A172 (cell line): ENCODE measurements around the gene NR2C2. TPM values are rescaled to one million over a fixed set of nuclear protein-coding genes. Genes with fewer than 3 reads are reported as not detected.
A peak's percentile ranks its signal among the peaks of the same experiment; 100 is the strongest.
"Not testable (repeated sequence)": the region's sequence is repeated elsewhere in the genome, so short reads cannot be mapped to it uniquely, and the experiment has no call there.

Experiments
- DNase-seq: peaks from one replicate; pipeline ENCODE4 v3.0.0-alpha.2; 2015; ENCODE audit warnings: low spot score
- total RNA-seq: library from RNA; depleted of rRNA; stranded (reverse); fragments of >200 nt; shearing (Covaris generic); gene quantifications from 2 replicates; pipeline ENCODE4 v1.2.3, GENCODE V29; 2014; rRNA removed

The NR2C2 gene
- 20.3 and 24.4 TPM in 2 replicates for total RNA-seq

DNA sequence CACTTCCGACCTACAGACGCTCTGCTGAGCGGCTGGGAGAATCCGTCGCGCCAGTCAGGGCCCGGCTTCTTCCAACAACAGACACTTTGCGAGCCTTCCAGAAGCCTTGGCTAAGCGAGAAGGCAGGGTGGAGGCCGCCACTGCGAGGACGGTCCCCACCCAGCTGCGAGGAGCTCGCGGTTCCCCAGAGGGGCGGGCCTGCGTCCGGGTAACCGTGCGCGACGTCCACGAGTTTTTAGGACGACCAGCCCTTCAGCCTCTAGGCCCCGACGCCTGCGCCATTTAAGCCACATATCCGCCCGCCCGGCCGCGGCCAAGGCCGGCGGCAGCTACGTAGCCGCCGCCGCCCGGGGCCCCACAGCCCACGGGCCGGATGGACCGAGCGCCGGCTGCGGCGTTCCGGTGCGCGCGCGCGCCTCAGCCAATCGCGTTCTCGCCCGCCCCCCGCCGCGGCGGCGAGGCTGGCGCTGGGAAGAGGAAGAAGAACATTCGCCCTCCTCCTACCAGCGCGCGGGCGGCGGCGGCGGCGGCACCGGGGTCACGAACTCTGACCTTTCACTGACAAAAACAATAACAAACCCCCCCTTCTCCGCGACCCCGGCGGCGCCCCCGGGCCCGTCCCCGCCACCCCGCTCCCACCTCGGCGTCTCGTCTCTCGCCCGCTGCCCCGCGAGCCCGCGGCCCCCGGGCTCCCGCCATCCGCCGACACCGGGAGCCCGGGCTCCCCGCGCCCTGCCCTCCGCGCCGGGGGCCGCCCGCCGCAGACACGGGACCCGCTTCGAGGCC, at the start of gene NR2C2:
Gene NR2C2, plus strand, starts transcription at position 484 of the 786 bp plus-strand sequence. CDS start 56,332 bp downstream, outside the sequence.
- peak; percentile 50 for DNase-seq

DNA sequence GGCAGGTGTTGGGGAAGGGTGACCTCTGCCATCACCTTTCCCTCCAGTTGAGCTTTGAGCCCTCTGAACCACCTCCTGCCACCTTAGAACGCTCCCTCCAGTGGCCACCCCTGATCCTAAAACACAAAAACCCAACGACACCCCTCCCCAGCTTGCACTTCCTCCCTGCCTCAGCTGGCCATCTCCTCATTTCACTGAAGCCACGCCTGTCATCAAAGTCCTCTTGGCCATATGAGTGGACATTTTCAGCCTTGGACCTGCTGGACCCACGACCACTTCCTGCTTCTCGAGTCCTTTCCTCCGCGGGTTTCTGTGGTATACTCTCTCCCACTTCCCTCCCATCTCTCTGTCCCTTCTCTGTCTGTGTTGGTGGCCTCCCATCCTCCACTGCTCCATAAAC, 48.5 kb upstream of the NR2C2 start:
- no peak for DNase-seq

DNA sequence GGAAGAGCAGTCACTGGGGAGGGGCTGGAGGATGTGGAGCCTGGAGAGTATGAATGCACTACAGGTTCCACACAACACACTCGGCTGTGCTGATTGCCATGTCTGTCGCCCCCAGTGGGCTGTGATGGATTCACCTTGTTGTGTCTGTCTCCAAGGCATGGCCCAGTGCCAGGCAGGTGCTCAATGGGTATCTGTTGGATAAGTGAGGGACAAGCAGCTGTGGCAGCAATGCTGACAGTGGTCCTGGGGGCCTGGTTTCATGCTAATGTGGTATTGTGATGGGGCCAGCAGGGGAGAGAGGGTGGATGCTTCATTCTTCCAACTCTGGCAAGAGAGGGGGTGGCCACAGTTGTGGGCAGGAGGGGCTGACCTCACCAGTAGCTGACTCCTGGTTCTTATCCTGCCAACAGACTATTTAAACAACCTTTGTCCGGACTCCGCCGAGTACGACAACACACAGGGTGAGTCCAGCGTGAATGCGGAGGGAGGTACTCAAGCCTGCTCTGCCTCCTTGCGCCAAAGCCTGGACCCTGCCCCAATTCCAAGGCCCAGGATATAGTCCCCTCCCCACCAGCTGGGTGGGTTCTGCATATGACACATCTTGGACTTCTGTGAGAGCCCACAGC, 47.3 kb upstream of the NR2C2 start:
- no peak for DNase-seq

DNA sequence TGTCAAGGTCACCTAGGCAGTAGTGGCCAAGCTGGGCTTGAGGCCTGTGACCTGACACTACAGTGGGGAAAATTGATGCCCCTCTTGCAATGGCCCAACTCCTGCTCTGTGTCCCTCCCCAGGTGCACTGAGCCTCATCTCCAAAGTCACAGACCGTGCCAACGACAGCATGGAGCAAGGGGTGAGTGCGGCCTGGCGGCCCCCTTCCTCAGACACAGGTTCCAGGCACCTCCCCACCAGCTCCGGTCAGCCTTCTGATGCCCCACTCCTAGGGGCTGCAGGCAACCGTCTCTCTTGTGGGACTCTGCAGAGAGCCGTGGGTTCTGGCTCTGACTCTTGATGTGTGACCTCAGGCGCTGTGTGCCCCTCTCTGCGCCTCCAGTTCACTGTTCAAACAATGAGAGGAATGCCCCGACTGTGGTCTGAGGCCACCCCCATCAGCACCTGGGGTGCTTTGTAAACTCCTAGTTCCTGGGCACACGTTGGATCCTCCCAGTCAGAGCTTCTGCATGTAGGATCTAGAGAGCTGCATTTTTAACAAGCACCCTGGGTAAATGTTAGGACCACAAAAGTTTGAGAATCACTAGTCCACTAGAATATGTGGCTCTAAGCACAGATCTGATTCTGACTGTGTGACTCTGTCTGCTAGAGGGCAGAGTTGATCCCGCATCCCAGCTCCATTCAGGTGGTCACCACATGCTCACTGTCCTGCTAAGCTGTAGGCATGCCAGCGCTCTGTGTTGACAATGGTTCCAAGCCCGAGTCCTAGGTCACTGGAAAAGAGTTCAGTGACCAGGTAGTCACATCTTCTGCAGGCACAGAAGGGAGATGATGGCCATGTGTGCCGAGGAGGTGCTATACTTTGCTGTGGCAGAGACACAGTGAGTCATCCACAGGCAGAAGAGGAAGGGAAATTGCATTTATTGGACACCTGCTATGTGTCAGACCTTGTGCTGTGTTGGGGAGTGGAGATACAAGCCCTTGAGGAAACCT, 46.2 kb upstream of the NR2C2 start:
- peak; percentile 16 for DNase-seq

DNA sequence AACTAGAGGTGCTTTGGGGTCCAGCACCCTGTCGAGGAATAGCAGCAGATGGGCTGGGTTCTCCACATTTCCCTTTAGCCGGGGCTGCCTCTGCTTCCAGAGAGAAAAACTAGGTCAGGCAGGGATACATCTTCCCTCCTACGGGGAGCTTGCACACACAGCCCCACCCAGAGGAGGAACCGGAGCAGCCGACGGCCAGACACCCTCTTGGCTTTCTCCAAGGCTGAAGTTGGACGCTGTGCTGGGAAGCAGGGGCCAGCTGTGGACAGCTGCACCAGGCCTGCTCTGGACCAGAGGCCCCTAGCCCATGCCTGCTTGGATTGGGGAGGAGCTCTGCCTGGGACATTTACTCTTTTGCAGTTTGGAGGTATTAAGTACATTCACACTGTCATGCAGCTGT, 44.7 kb upstream of the NR2C2 start:
- no peak for DNase-seq

DNA sequence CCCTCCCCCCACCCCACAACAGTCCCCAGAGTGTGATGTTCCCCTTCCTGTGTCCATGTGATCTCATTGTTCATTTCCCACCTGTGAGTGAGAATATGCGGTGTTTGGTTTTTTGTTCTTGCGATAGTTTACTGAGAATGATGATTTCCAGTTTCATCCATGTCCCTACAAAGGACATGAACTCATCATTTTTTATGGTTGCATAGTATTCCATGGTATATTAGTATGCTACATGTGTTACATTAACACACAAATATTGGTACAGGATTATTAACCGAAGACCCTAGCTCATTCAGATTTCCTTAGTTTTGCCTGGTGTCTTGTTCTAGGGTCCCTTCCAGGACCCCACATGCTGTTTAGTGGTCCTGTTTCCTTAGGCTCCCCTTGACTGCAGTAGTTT, 43.9 kb upstream of the NR2C2 start:
- DNase-seq, result not testable (repeated sequence)

DNA sequence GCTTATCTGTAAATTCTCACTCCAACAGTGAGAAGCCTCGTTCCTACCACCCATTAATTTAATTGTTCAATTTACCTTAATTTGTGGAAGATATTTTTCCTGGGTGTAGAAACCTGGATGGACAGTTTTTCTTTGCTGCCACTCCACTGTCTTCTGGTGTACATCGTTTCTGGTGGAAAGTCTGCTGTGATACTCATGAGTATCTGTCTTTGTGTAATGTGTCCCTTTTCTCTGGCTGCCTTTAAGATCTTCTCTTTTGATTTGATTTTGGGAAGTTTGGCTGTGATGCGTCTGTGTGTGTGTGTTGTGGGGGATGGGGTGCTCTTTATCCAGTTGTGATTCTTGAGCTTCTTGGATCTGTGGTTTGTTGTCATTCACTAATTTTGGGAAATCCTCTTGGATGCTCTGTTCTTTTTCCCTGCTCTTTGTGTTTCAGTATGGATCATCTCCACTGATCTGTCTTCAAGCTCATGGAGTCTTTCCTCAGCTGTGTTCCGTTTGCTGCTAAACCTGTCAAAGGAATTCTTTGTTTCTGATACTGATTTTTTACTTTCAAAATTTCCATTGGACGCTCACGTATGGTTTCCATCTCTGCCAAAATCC, 42.2 kb upstream of the NR2C2 start:
- DNase-seq, result no peak

DNA sequence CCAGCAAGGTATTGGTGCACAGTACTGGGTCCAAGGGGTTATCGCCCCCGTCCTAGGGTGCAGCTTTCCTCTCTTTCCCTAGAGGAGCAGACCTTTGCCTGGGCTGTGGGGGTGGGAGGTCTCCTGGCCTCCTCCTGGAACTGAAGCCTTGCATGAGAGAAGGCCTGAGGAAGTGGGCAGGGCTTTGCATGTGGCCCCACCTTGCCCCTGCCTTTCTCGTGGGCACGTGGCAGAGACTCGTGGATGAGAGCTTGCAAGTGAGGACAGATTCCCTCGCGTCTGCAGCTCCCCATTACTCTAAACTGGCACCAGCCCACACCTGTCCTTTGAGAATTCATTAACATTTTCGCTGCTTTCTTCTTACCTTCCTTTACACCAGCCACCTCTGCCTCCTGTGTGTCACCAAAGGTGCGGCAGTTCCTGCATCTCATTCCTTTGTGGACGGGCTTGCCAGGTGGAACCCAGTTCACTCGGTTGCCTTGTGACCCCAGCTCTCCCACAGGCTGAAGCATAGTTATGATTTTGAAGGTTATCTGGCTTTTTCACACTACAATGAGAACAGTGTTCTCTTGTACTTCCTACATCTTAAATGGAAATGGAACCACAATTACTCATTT, 40.9 kb upstream of the NR2C2 start:
- DNase-seq, result no peak

DNA sequence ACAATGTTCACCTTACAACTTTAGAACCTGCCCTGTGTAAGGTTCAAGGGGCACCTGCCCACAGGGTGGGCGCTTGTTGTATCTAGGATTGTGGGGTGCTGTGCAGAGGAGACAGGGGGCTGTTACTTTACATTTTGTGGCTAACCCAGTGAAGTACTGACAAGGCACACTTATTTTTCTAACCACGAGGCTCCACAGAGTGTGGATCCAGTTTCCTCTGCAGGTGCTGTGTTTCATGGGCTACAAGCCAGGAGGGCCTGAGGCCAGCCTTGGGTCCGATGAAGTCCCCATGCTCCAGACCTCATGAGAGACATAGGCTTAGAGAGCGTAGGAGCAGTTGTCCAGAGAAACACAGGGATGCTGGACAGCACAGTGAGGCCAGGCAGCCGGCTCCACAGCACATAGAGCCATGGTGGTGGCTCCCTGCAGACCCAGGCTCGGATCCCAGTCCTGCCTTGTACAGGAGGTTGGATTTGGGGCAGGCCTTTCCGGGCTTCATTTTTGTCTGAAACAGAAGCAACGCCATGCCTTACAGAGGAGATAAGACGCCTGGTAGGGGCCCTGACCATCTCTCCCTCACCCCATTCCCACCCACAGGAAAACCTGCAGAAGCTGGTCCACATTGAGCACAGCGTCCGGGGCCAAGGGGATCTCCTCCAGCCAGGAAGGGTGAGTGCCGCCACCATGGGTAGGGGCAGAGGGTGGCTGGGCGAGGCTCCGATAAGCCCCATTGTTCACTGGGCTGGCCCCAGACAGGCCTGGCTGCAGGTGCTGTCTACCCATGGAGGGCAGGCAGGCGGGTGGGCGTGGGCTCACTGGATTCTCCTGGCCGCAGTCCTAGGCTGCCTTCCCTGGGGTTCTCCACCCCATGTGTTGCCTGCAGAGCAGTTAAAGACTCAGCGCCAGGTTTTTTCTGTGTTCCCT, 40.1 kb upstream of the NR2C2 start:
- no peak for DNase-seq

DNA sequence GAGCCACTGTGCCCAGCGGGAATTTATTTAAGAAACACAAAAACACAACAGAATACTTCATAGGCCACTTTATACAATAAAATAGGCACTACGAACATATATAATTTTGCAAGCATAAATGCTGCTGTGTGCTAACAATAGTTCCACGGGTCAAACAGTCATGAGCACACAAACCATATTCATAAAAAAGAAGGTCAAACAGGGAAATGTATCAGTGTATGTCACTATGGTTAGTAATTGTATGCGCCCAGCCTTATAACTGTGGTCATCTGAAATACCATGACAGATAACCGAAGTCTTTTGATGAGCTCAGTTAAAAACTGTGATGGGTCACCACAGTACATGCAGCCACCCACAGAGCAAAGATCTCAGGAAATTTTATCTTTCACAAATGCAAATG, 38.1 kb upstream of the NR2C2 start:
- DNase-seq, result no peak

DNA sequence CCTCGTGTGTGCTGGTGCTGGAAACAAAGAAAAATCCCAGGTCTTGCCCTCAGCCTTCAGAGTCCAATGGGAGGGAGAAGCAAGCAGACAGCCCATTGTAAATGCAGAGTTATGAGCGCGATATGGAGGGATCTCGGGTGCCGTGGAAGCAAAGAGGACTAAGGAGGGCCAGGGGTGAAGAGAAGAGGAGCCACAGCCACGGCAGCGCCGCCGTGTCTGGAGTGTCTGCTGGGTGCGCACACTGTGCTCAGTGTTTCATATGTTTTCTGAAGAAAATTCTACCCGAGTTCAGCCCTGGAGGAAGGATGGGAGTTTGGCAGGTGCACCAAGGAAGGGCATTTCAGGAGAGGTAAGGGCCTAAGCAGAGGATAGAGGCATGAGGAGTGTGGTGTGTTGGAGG, 35.7 kb upstream of the NR2C2 start:
- no peak for DNase-seq

DNA sequence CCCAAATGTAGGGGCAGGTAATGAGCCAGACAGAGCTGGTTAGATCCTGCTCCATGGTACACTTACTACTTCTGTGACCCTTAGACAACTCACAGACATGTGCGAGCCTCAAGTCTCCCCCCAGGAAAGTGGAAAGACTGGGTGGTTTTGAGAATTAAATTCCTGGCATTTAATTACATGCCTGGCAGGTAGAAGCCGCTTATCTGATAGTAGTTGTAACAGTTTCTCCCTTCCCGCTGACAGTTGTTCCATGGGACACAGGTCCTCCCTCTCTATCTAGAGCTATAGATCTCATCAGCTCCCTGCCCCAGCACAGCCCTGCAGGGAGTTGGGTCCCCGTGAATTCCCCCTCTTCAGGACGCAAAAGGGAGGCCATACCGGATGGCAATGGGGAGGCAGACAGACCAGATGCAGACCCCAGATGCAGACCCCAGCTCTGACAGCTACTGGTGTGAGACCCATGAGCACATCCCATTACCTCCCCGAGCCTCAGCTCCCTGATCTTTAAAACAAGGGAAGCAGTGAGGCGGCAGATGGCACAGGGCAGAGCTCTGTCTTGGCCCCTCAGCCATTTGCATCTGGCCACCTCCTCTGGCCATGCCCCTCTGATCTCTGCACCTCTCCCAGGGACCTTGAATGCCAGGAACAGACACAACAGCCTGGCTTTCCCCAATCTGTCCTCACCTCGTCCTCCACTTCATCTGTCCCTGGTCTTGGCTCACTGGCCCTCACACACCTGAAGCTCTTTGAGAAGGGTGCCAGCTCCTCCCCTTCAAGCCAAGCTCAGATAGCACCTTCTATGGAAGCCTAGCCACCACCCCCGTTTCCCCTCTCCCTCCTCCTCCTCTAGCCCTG, 34.1 kb upstream of the NR2C2 start:
- DNase-seq, result no peak

DNA sequence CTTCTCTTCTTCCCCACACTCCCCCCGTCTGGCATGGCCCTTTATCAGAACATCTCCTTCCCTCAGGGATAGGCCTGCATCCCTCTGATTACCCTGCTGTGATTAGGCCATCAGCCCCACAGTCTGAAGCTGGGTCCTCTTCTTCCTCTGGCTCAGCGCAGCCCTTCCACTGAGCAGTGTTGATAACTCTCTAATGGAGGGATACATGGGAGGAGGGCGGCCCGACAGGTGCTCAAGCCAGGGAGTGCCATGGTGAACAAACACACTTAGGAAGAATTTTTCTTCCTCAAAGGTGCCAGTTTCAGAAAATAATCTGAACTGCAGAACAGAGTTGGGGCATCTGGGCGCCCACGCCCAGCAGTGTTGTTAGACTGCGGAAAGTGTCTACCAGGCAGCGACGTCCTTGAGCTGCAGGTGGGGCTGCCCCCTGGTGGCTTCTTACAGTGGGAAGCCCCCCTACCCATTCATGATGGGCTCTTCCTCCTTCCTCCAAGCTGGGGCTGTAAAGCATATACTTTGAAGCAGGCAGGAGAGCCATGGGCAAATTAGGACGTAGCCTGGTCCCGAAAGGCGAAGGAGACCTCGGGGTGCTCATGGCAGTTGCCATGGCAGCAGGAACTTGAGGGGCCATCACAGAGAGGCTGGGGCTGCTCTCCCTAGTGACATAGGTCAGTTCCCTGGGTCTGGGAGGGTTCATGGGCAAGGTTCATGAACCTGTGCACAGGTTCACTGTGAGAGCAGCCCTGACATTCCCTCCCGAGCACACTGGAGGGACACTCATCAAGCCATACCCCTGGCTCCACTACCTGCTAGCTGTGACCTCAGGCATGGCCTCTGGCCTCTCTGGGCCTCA, 33.2 kb upstream of the NR2C2 start:
- no peak for DNase-seq

DNA sequence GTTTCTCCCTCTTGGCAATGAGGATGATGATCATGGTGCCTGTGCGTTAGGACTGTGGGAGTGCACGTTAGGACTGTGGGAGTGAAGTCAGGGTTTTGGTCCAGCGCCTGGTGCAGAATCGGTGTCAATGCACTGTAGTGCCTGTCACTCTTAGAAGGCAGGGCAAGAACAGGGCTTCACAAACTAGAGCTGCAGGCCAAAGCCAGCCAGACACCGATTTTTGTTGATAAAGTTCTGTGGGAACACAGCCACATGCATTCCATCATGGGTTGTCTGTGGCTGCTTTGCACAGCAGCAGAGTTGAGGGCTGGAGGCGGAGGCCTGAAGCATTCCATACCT, 32.6 kb upstream of the NR2C2 start:
- no peak for DNase-seq

DNA sequence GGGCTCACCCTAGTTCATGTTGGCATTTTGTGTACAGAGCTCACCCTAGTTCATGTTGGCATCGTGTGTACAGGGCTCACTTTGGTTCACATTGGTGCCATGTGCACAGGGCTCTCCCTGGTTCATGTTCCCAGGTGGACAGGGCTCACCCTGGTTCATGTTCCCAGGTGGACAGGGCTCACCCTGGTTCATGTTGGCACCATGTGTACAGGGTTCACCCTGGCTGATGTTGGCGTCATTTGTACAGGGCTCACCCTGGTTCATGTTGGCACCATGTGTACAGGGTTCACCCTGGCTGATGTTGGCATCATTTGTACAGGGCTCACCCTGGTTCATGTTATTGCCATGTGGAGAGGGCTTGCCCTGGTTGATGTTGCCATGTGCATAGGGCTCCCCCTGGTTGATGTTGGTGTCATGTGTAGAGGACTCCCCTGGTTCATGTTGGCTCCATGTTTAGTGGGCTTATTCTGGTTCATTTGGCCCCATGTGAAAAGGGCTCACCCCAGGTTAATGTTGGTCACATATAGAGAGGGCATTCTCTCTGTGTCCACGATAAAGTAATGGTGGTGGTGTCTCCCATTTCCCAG, 31.7 kb upstream of the NR2C2 start:
- peak; percentile 19 for DNase-seq

DNA sequence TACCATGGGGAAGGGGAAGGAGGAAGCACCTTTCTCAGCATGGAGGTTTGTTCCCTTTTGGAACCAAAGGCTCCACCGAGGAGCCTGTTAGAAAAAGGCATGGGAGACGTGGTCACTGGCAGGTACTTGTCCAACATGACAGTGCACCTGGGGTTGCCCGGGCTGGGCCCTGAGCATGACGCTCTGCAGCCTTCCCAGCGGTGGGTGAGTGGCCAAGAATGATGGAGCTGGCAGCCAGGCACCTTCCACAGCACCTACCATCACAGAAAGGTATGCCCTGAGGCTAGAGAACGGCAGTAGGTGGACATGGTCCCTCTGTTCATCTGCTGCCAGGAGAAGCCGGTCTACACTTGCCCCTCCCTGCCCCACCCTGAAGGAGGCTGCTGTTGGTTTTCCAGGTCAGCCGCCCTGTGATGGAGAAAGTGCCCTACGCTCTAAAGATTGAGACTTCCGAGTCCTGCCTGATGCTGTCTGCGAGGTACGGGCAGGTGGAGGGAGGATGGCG, 29.0 kb upstream of the NR2C2 start:
- DNase-seq, result no peak

DNA sequence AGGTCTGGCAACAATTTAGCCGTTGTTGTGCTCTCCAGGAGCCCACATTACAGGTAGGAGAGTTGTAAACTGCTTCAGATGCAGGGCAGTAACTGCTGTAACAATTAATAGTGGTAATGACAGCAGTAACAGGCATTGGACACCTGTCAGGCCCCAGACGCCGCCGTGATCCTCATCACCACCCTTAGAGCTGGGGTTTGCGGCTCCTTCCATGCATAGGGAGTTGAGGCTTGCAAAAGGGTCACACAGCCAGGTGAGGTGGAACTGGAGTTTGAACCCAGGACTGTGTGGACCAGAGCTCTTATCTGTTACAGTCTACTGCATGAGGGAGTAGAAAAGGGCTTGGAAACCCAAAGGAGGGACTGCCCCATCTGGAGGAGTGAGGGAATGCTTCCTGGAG, 26.8 kb upstream of the NR2C2 start:
- DNase-seq, result no peak
